Measurements from ENCODE around the gene PIEZO2.

- TF ChIP-seq CTCF (IDR thresholded peaks at IDR 0.05; ENCODE audit: poor library complexity, severe bottlenecking) (no peak), EZH2 (IDR thresholded peaks at IDR 0.05; ENCODE audit: borderline replicate concordance, insufficient read depth, low read length, poor library complexity, severe bottlenecking) (no peak), TAF1 (IDR thresholded peaks at IDR 0.05; ENCODE audit: low read depth) (no peak), POLR2AphosphoS5 (IDR thresholded peaks at IDR 0.05) (no peak), EP300 (conservative IDR thresholded peaks at IDR 0.05; ENCODE audit: poor library complexity, severe bottlenecking) (no peak), REST (IDR thresholded peaks at IDR 0.05; ENCODE audit: borderline replicate concordance) (no peak), SMC3 (conservative IDR thresholded peaks at IDR 0.05; ENCODE audit: poor library complexity) (no peak)
Observed at GRCh38 chr18:10843565-10843964, 305.8 kb downstream of the PIEZO2 start.
